Lower leg skin (tissue), 4 donors: ENCODE results near the gene COX7B2. TPM values are rescaled to one million over a fixed set of nuclear protein-coding genes. Genes with fewer than 3 reads are reported as not detected.

Experiments used
- DNase-seq, 2 donors: peaks; one replicate each; pipeline ENCODE4 v3.0.0-alpha.2; 2019; ENCODE audit warnings: low spot score in 2 of 2
- H3K4me3 ChIP-seq: fragments of 200-600 bp; sonication (generic); 2 replicates; pipeline ENCODE4 v1.5.1; 2017; ENCODE audit warnings: mild to moderate bottlenecking, low read depth; ENCODE audit not compliant: poor library complexity, severe bottlenecking
- POLR2A ChIP-seq, 2 donors: fragments of 450-650 bp; IDR thresholded peaks; one replicate each; pipeline ENCODE4 v1.6.1; 2016 to 2017; ENCODE audit warnings: antibody characterized with exemption in 2 of 2, mild to moderate bottlenecking in 1 of 2, moderate library complexity in 1 of 2
- WGBS, 2 donors: methylation state at CpG; one replicate each; pipeline ENCODE4 v1.1.5; 2018; 5-methylcytosine and 5-hydroxymethylcytosine counted together
- intact Hi-C: fragments of 100-400 bp; cut with DNase I; formaldehyde crosslinking; loops from one replicate; pipeline ENCODE4 v1.15.0; 2023; ENCODE audit warnings: low total_unique reads
- total RNA-seq, 4 donors: library from RNA; depleted of rRNA; stranded (reverse); fragments of >200 nt; gene quantifications; one replicate each; pipeline ENCODE4 v1.1.0, GENCODE V29; 2016
- TF ChIP-seq, protein P1 (sequence below), 3 donors: fragments of 450-650 bp; IDR thresholded peaks; one replicate each; pipeline ENCODE4 v1.5.1; 2016; ENCODE audit warnings: antibody characterized with exemption in 3 of 3, mild to moderate bottlenecking in 3 of 3, moderate library complexity in 2 of 3

COX7B2 gene
- total RNA-seq, 4 donors from 2014 or later: not detected

DNA sequence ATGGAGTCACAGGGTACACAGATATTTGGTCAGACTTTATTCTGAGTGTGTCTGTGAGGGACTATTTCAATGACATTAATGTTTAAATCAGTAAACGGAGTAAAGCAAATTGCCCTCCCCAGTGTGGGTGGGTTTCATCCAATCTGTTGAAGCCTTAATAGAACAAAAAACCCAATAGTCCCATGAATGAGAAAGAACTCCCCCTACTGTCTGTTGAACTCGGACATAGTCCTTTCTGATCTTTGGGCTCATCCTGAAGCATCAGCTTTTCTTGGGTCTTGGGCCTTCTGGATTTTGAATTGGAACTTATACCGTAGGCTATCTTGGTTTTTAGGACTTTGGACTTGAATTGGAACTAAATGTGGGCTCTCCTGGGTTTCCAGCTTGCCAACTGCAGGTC, 193.6 kb downstream of the COX7B2 start:
- TF ChIP-seq, protein P1, sequence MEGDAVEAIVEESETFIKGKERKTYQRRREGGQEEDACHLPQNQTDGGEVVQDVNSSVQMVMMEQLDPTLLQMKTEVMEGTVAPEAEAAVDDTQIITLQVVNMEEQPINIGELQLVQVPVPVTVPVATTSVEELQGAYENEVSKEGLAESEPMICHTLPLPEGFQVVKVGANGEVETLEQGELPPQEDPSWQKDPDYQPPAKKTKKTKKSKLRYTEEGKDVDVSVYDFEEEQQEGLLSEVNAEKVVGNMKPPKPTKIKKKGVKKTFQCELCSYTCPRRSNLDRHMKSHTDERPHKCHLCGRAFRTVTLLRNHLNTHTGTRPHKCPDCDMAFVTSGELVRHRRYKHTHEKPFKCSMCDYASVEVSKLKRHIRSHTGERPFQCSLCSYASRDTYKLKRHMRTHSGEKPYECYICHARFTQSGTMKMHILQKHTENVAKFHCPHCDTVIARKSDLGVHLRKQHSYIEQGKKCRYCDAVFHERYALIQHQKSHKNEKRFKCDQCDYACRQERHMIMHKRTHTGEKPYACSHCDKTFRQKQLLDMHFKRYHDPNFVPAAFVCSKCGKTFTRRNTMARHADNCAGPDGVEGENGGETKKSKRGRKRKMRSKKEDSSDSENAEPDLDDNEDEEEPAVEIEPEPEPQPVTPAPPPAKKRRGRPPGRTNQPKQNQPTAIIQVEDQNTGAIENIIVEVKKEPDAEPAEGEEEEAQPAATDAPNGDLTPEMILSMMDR (IDR thresholded peaks at IDR 0.05): no peak
- no peak for TF ChIP-seq POLR2A (IDR thresholded peaks at IDR 0.05)
- WGBS, 2 donors: 59 to 74% methylated on average over 3 of the region's 3 CpGs
- no peak overlapping the region for H3K4me3 ChIP-seq
- intact Hi-C loops: no loop called here
- no peak for DNase-seq

DNA sequence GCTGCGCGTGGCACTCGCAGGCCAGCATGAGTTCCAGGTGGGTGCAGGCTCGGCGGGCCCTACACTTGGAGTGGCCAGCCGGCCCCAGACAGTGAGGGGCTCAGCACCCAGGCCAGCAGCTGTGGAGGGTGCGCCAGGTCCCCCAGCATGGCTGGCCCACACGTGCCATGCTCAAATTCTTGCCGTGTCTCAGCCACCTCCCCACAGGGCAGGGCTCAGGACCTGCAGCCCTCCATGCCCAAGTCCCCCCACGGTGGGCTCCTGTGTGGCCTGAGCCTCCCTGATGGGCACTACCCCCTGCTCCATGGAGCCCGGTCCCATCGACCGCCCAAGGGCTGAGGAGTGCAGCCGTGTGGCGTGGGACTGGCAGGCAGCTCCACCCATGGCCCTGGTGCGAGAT, 210.2 kb downstream of the COX7B2 start:
- H3K4me3 ChIP-seq: no peak overlapping the region
- intact Hi-C loops: no loop called here
- no peak for DNase-seq
- TF ChIP-seq POLR2A (IDR thresholded peaks at IDR 0.05): no peak
- TF ChIP-seq, protein P1 (IDR thresholded peaks at IDR 0.05): no peak
- 92 to 97% methylated on average over 12 to 15 of the region's 16 CpGs for WGBS, 2 donors

Other genes starting within 250 kb of the COX7B2 start
- under 1 TPM in 3 of 4 donors, not detected in 1; 0.08 to 0.71 (median 0.27) TPM for gene GABRA4, start 84.3 kb upstream of the COX7B2 start, total RNA-seq
- not detected for gene GABRB1, start 122.3 kb upstream of the COX7B2 start, total RNA-seq